HTR-8/SVneo (cell line): Measurements from ENCODE around the gene ERCC8.
"Not testable (repeated sequence)": the region's sequence is repeated elsewhere in the genome, so short reads cannot be mapped to it uniquely, and the experiment has no call there.

Experiments
- DNase-seq: peaks from one replicate; pipeline ENCODE4 v3.0.0; 2011; ENCODE audit warnings: low spot score, mixed read lengths; ENCODE audit not compliant: insufficient read length
- FAIRE-seq: peaks from 2 replicates; lab custom pipeline; 2011; peaks lifted over from hg19 to GRCh38; lab: Jason Lieb, UNC

The ERCC8 gene, protein sequence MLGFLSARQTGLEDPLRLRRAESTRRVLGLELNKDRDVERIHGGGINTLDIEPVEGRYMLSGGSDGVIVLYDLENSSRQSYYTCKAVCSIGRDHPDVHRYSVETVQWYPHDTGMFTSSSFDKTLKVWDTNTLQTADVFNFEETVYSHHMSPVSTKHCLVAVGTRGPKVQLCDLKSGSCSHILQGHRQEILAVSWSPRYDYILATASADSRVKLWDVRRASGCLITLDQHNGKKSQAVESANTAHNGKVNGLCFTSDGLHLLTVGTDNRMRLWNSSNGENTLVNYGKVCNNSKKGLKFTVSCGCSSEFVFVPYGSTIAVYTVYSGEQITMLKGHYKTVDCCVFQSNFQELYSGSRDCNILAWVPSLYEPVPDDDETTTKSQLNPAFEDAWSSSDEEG

DNA sequence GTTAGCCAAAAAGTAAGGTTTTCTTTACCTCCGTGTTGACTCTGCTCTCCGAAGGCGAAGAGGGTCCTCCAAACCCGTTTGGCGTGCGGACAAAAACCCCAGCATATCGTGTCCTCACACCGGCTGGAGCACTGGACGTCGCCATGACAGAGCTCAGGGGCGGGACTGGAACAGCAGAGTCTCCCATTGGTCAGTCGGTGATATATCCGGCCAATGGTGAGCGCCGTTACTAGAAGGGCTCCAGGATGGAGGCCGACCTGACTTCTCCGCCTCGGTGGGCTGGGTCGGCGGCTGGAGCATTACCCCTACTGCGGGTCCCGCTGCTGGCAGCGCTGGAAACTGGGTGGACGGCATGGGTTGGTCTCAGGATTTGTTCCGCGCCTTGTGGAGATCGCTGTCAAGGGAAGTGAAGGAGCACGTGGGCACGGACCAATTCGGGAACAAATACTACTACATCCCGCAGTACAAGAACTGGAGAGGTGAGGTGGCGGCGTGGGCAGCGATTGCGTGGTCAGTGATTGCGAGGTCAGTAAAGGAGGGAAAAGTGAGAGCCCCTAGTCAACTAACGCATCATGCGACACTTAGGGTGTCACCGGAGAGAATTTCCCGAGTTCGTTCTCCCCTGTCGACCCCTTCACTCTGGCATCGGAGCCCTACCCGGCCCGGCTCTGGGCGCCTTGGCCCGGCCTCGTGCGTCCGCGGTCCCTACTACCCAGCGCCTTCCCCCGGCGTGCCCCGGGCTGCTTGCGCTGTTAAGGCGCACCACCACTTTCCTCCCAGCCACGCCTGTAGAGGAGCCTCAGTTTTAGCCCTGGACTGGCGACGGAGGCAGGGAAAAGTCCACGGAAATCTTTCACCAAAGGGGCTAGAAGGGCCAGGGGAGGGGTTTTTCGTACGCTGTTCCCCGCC is at the start of gene ERCC8, which contains the start of gene NDUFAF2:
ERCC8 (minus strand) TSS at position 167 of the 909 bp plus-strand sequence; CDS start at position 105, 62 bp downstream.
NDUFAF2 (plus strand) TSS at position 302 of the 909 bp plus-strand sequence; CDS start at position 353, 51 bp downstream.
- FAIRE-seq (peak; percentile 98), DNase-seq (peak; percentile 95)

DNA sequence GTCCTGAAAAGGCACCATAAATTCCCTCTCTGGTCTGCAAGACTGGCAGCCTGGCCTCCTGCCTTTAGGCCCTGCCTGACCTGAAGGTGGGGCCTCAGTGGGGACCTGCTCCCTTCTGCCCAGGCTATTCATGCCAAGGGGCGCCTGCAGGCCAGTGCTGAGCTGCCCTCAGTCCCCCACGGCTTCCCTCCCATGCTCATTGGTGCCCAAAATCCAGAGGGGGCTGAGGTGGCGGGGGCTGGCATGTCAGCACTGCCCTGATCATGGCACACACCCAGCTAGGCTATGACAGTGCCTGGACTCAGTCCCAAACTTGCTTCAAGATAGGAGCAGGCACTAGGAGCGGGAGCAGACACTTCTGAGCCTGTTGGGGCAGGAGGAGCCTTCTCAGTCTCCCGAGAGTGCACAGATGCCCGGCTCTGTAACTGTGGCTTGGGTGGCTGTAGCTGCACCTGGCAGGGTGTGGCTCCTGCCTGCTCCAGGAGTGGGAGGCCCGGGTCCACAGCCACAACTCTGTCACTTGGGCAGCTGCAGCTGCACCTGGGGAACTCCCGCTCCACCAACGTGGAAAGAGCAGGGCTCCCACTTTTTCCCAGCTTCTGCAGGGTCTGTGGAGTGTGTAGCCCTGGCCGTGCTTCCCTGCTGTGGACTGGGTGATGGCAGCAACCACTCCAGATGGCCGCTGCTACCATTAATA is 49.2 kb upstream of the ERCC8 start:
- no peak for DNase-seq
- FAIRE-seq, result no peak

DNA sequence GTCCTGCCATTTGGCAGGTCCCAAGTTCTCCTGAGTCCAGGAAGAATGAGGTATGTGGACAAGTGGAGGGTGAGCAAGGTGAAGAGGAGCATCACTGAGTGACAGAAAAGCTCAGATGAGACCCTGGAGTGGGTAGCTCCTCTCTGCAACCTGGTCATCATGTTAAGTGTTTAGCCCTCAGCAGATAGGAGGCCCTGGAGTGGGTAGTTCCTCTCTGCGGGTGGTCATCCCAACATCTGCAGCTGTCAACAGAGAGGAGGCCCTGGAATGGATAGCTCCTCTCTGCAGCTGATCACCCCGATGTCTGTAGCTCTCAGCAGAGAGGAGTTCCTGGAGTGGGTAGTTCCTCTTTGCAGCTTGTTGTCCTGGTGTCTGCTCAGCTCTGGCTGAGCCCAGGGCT is 48.6 kb upstream of the ERCC8 start:
- no peak for DNase-seq
- no peak for FAIRE-seq

DNA sequence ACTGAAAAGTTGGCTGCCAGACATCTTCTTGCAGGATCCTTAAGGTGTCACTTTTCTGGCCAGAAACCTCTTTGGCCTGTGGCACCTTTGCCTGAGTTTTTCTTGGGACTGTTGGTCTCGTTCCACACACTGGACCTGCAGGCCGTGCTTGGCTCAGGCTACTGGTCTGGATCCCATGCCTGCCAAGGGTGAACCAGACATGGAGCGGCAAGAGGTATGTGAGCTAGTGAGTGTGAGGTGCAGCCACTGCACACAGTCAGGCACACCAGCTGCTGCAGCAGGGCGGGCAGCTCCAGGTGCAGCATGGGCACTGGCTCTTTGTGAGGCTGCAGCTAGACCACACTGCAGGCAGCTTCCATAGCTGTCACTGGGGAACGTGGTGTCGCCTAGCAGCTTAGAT is 48.0 kb upstream of the ERCC8 start:
- FAIRE-seq (no peak), DNase-seq (no peak)

DNA sequence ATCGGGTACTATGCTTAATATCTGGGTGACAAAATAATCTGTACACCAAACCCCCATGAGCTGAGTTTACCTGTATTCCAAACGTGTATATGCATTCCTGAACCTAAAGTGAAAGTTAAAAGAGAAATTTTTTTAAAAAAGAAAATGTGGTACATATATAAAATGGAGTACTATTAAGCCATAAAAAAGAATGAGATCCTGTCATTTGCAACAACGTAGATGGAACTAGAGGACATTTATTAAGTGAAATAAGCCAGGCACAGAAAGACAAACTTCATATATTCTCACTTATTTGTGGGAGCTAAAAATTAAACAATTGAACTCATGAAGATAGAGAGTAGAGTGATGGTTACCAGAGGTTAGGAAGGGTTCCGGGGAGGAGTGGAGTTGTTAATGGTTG is 44.9 kb upstream of the ERCC8 start:
- DNase-seq (no peak), FAIRE-seq (no peak)

DNA sequence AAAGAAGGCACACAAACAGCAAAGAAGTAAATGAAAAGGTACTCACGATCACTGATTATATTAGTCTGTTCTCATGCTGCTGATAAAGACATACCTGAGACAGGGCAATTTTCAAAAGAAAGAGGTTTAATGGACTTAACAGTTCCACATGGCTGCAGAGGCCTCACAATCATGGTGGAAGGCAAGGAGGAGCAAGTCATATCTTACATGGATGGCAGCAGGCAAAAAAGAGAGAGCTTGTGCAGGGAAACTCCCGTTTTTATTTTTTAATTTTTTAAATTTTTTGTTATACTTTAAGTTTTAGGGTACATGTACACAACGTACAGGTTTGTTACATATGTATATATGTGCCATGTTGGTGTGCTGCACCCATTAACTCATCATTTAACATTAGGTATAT is 37.3 kb upstream of the ERCC8 start:
- FAIRE-seq, DNase-seq: not testable (repeated sequence)

DNA sequence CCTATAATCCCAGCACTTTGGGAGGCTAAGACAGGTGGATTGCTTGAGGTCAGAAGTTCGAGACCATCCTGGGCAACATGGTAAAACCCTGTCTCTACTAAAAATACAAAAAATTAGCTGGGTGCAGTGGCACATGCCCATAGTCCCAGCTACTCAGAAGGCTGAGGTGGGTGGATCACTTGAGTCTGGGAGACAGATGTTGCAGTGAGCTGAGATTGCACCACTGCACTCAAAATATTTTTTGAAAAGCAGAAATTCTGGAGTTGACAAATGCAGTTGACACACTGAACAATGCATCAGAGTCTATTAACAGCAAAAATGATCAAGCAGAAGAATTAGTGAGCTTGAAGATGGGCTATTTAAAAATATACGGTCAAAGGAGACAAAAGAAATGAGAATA is 35.6 kb upstream of the ERCC8 start:
- FAIRE-seq, result no peak

DNA sequence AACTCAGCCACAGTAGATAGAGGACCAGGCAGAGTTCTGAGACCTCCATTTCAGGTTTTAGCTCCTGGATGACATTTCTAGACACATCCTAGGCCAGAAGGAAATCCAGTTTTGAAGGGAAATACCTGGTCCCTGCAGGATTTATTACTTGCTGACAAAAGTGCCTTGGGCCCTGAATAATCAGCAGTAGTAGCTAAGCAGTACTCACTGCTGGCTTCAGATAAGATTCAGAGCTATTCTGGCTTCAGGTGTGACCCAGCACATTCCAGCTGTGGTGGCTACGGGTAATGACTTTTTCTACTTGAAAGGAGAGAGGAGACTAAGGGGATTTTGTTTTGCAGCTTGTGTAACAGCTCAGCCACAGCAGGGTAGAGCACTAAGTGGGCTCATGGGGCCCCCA is 34.1 kb upstream of the ERCC8 start:
- FAIRE-seq (no peak), DNase-seq (no peak)

More for the DNA sequence above, 35.6 kb upstream of the ERCC8 start:
- no peak for DNase-seq

DNA sequence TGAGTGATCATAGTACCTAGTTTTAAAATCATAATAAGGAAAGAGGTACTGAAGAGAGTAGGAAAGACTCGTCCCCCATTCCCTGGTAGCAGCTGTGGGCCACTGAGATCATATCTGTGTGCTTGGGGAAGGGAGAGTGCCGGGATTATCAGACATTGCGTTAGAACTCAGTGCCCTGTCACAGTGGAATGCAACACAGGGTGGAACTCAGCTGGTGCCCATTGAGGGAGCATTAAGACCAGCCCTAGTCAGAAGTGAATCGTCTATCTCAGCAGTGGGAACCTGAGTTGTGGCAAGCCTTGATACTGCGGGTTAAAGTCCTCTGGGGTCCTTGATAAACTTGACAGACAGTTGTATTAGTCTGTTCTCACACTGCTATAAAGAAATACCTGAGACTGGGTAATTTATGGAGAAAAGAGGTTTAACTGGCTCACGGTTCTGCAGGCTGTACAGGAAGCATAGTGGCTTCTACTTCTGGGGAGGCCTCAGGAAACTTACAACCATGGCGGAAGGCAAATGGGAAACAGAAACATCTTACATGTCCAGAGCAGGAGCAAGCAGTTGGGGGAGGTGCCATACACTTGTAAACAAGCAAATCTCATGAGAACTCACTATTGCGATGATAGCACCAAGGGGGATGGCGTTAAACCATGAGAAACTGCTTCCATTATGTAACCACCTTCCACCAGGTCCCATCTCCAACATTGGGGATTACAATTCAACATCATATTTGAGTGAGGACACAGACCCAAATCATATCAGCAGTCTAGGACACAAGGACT is 33.3 kb upstream of the ERCC8 start:
- FAIRE-seq (no peak), DNase-seq (no peak)

DNA sequence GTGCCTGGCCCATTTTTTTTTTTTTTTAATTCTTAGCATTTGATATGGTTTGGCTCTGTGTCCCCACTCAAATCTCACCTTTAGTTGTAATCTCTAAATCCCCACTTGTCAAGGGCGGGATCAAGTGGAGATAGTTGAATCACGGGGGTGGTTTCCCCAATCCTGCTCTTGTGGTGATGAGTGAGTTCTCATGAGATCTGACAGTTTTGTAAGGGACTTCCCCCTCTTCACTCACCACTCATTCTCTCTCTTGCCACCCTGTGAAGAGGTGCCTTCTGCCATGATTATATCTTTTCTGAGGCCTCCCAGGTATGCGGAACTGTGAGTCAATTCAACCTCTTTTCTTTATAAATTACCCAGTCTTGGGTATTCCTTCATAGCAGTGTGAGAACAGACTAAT is 27.4 kb upstream of the ERCC8 start:
- no peak for DNase-seq
- no peak for FAIRE-seq

DNA sequence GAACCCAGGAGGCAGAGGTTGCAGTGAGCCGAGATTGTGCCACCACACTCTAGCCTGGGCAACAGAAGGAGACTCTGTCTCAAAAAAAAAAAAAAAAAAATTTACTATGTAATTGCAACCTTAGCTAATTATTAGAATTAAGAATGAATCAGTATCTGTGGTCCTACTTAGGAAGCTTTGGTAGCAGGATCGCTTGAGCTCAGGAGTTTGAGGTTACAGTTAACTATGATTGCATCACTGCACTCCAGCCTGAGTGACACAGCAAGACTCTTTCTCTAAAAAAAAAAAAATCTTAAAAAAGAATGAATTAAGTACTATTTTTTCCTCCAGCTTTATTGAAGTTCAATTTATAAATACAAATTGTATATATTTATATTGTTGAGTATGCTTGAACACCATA is 16.8 kb upstream of the ERCC8 start:
- DNase-seq, result no peak

DNA sequence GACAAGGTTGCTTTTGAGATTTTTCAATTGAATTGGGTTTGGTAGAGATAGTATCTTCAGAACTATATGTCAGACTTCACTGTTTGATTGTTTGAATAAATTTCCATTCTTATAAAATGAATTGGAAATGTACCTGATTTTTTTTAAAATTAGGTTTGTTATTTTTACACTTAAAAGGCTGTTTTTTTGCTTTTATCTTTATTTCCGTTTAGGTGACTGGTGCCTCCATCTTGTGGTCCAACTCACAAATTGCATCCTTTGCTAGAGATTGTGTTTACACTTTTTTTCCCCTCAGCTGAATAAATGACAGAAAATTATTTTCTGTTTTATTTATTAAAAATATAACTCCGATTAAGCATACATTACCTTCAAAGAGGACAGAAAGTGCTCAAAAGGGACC is 15.7 kb upstream of the ERCC8 start:
- DNase-seq (no peak), FAIRE-seq (no peak)

More for the DNA sequence above, 16.8 kb upstream of the ERCC8 start:
- no peak for FAIRE-seq

DNA sequence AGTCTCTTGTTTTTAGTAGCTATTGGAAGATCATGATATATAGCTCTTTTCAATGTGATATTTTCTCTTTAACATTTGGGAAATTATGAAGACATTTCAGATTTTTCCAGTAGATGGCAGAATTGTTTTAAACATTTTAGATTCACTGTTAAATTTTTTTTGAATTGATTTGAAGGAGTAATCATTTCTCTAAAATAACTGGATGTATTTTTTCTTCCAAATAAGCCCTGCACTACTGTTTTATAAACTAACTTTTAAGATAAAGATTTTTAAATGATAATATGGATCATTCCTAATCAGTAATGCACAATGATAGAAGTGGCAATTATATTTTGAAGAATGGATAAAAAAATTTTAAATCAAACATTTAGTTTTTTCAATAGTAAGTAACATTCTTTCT is 14.3 kb upstream of the ERCC8 start:
- DNase-seq (peak; percentile 9), FAIRE-seq (no peak)

DNA sequence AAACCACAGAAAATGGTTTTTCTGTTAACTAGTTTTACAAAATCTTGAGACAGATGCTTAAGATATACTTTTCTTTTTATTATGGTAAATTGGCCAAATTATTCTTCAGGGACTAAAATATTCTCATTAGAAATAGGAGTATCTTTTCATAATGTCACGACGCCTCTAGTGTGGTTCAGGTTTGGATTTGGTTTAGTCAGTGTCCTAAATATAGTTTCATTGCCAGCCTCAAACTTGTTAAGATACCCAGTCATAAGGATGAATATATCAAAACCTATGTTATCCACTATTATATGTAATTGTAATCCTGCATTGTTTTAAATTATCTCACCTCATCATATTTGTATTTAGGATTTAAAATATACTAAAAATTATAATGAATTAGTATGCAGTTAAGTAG is 13.8 kb upstream of the ERCC8 start:
- FAIRE-seq, result no peak

DNA sequence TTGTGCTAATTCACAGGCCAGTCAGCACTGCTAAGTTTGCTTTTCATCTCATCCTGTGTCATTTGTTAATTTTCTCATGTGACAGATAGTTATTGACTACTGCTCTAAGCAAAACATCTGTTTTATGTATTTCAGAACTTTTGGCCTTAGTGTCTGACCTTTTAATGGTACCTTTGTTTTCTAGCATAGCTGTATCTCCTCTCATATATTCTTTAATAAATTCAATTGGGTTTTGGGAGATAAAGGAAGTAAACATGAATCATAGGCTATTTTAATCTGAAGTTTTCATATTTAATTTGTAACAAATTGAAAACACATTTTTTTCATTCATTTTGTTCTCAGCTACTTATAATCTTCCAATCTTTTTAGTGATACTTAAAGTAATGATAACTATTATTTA is 13.2 kb upstream of the ERCC8 start:
- no peak for DNase-seq
- no peak for FAIRE-seq

More for the DNA sequence above, 13.8 kb upstream of the ERCC8 start:
- DNase-seq, result no peak

DNA sequence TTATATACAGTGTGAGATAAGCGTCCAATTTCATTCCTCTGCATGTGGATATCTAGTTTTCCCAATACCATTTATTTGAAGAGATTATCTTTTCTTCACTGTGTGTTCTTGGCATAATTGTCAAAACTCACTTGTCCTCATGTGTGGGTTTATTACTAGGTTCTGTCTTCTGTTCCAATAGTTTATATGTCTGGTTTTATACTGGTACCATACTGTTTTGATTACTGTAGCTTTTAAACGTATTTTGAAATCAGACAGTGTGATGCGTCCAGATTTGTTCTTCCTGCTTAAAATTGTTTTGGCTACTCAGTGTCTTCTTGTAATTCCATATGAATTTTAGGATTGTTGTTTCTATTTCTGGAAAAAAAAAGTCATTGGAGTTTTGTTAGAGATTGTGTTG is 10.4 kb upstream of the ERCC8 start:
- no peak for FAIRE-seq
- no peak for DNase-seq

DNA sequence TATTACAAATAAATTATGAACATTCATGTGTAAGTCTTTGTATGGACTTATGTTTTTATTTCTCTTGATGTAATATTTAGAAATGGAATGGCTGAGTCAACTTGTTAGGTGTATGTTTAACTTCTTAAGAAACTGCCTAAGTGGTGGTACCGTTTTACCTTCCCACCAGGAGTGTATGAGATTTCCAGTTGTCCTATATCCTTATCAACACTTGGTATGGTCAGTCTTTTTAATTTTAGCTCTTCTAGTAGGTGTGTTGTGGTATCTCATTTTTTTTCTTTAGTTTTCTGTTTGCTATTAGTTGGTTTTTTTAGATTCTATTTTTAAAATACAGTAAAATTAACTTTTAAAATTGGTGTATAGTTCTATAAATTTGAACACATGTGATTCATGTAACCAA is 3.9 kb upstream of the ERCC8 start:
- DNase-seq (no peak), FAIRE-seq (no peak)

DNA sequence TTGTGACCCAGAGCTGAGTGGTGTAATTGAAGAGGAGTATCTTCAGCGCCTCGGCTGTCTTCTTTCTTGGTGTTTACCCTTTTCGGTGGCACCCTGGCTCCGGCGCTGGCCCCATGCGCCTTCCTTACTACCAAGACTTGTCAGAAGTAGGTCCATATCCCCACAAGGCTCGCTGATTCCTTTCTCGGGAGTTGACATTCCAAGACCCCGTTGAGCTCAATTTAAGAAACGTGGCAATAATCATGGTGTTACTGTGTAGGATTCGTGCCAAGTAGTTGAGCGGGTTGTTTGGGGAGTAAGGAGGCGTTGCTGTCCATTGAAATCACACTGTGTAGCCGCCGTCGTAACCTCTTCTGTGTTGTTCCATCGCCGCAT is 930 bp upstream of the ERCC8 start:
- DNase-seq, result peak; percentile 19
- FAIRE-seq, result no peak

DNA sequence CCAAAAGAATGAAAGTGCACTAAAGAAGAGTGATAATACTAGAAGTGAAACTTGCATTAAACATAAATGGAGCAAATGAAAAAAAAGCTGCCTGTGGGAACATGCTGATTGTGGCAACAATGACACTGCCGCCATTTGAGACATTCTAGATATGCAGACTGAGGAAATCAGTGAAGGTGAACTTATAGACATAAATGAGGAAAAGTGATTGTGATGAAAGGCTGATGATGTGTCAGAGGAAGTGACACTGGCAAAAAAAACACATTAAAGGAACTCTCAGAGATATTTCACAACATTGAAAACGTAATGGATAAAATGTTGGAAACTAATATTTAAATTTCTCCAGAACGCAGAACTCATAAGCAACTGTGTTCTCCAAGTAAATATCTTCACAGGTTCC is 1.2 kb downstream of the ERCC8 start:
- DNase-seq, result no peak
- no peak for FAIRE-seq

DNA sequence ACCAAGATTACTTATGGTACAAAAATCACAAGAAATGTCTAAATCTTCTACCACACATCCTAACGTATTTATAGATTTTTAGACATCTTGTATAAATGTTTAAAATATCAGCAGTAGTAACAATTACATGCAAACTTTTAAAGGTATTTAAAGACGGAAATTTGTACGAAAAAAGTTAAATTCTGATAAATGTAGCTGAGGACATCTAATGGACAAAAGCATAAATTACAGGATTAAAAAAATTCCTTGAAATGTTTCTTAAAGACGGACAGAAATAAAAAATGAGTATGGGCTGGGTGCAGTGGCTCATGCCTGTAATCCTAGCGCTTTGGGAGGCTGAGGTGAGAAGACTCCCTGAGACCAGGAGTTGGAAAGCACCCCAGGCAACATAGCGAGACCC is 15.8 kb downstream of the ERCC8 start:
- DNase-seq, result no peak
- FAIRE-seq, result no peak
